A673 (cell line): ENCODE results near the gene SCARB1. TPM values are rescaled to one million over a fixed set of nuclear protein-coding genes. Genes with fewer than 3 reads are reported as not detected.

Experiments used
- BruUV-seq: library from RNA; stranded (reverse); fragments of 400-500 nt; replicated peaks from 2 replicates; lab custom pipeline; 2021; lab: Mats Ljungman, UMichigan
- CTCF ChIA-PET: fragments of 300-600 bp; sonication (Branson Sonifier 250); formaldehyde crosslinking; loops from one replicate; lab custom pipeline; 2022; ENCODE audit warnings: antibody characterized with exemption; lab: Charles Lee
- POLR2A ChIA-PET: fragments of 300-600 bp; sonication (Branson Sonifier 250); formaldehyde crosslinking; loops from one replicate; lab custom pipeline; 2022; ENCODE audit warnings: antibody characterized with exemption; ENCODE audit not compliant: low non-redundant PET; lab: Charles Lee
- DNase-seq: peaks from one replicate; pipeline ENCODE4 v3.0.0-alpha.2; 2015; ENCODE audit warnings: low spot score
- H3K27ac ChIP-seq: fragments of 200-600 bp; sonication (generic); 2 replicates; pipeline ENCODE4 v1.5.1; 2016; ENCODE audit warnings: mixed run types, low read depth, mild to moderate bottlenecking, mixed read lengths, antibody characterized with exemption, low read length; ENCODE audit not compliant: poor library complexity, severe bottlenecking
- H3K27me3 ChIP-seq: fragments of 200-600 bp; sonication (generic); replicated peaks from 2 replicates; pipeline ENCODE4 v1.6.1; 2017; ENCODE audit warnings: mixed run types, low read depth, mild to moderate bottlenecking, mixed read lengths, antibody characterized with exemption, low read length; ENCODE audit not compliant: insufficient read depth, poor library complexity
- H3K36me3 ChIP-seq: fragments of 200-600 bp; sonication (generic); 2 replicates; pipeline ENCODE4 v1.6.1; 2016; ENCODE audit warnings: mixed run types, mild to moderate bottlenecking, mixed read lengths, antibody characterized with exemption, low read length; ENCODE audit not compliant: insufficient read depth, poor library complexity, severe bottlenecking
- H3K4me1 ChIP-seq: fragments of 200-600 bp; sonication (generic); 2 replicates; pipeline ENCODE4 v1.6.1; 2017; ENCODE audit warnings: mixed run types, mild to moderate bottlenecking, mixed read lengths, antibody characterized with exemption, low read length; ENCODE audit not compliant: insufficient read depth, poor library complexity, severe bottlenecking
- H3K4me3 ChIP-seq: fragments of 200-600 bp; sonication (generic); 2 replicates; pipeline ENCODE4 v1.5.1; 2016; ENCODE audit warnings: low read depth, mixed run types, mild to moderate bottlenecking, mixed read lengths, low read length; ENCODE audit not compliant: poor library complexity, severe bottlenecking
- H3K9me3 ChIP-seq: fragments of 200-600 bp; sonication (generic); 2 replicates; pipeline ENCODE4 v1.6.1; 2016; ENCODE audit warnings: mixed run types, low read depth, mild to moderate bottlenecking, mixed read lengths, antibody characterized with exemption, low read length; ENCODE audit not compliant: poor library complexity, severe bottlenecking
- EZH2 ChIP-seq: fragments of 200-600 bp; sonication (generic); IDR thresholded peaks from 2 replicates; pipeline ENCODE4 v1.6.1; 2017; ENCODE audit warnings: borderline replicate concordance, low read depth, mild to moderate bottlenecking, mixed read lengths, antibody characterized with exemption, low read length; ENCODE audit not compliant: poor library complexity, severe bottlenecking
- intact Hi-C: fragments of 100-400 bp; cut with micrococcal nuclease; formaldehyde crosslinking; loops from one replicate; pipeline ENCODE4 v1.10.0; 2022; ENCODE audit not compliant: unreplicated experiment
- total RNA-seq: library from RNA; stranded (reverse); gene quantifications from 2 replicates; pipeline ENCODE4 v1.2.3, GENCODE V29; 2021
- TF ChIP-seq, protein P1 (sequence below): fragments of 300-800, 200-600 bp; sonication (generic); conservative IDR thresholded peaks from 2 replicates; pipeline ENCODE4 v1.5.1; 2017; ENCODE audit warnings: low read depth, mild to moderate bottlenecking, antibody characterized with exemption, low read length, moderate library complexity, mixed read lengths

Gene SCARB1
- total RNA-seq, 1 experiment from 2014 or later, result 74.6 TPM

DNA sequence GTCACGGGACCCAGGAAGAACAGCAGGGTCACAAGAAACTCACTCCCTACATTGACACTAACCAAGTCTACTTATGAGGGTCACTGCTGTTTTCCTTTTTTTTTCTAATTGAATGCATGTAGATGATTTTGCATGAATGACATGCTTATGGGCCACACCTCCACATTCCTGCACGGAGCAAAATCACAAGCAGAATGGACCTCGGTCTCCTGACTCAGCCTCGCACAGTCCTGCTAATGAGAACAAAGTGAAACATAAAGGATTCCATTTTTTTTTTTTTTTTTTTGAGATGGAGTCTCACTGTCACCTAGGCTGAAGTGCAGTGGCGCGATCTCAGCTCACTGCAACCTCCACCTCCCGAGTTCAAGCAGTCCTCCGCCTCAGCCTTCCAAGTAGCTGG is 12.3 kb downstream of the SCARB1 start:
- intact Hi-C loops, result no loop called here
- TF ChIP-seq, protein P1, sequence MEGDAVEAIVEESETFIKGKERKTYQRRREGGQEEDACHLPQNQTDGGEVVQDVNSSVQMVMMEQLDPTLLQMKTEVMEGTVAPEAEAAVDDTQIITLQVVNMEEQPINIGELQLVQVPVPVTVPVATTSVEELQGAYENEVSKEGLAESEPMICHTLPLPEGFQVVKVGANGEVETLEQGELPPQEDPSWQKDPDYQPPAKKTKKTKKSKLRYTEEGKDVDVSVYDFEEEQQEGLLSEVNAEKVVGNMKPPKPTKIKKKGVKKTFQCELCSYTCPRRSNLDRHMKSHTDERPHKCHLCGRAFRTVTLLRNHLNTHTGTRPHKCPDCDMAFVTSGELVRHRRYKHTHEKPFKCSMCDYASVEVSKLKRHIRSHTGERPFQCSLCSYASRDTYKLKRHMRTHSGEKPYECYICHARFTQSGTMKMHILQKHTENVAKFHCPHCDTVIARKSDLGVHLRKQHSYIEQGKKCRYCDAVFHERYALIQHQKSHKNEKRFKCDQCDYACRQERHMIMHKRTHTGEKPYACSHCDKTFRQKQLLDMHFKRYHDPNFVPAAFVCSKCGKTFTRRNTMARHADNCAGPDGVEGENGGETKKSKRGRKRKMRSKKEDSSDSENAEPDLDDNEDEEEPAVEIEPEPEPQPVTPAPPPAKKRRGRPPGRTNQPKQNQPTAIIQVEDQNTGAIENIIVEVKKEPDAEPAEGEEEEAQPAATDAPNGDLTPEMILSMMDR, result no peak
- TF ChIP-seq EZH2, result no peak
- Histone ChIP-seq H3K27ac (no peak overlapping the region), H3K4me3 (no peak overlapping the region), H3K9me3 (no peaks in the 10 kb centered on the region), H3K27me3 (no peaks in the 10 kb centered on the region), H3K4me1 (no peaks in the 10 kb centered on the region), H3K36me3 (no peaks in the 10 kb centered on the region)
- POLR2A ChIA-PET, result no interaction called here
- CTCF ChIA-PET, result no interaction called here
- no peak for DNase-seq
- BruUV-seq, result no TSS peak

DNA sequence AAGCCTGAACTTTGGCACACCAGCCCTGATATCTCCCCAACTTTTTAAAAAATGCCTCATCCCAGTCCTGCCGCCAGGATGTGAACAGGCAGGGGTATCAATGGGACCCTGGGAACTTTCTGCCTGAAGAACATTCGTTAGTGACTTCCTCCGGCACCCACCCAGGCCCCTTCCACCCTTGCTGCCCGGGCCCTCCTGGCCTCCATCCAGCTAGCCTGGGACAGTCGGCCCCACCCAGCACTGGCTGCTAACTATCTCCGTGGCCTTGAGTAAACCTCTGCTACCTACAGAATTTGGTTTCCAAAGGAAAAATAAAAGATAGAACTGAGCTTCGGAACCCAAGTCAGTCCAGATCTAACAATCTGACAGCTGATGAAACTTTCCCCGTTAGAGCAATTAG is 14.3 kb downstream of the SCARB1 start:
- ChIA-PET CTCF (no interaction called here), POLR2A (no interaction called here)
- H3K4me1 ChIP-seq, result no peaks in the 10 kb centered on the region
- no peak overlapping the region for H3K27ac ChIP-seq
- intact Hi-C loops, result no loop called here
- TF ChIP-seq EZH2, result no peak
- TF ChIP-seq, protein P1, result no peak
- H3K4me3 ChIP-seq, result no peak overlapping the region
- no TSS peak for BruUV-seq
- no peaks in the 10 kb centered on the region for H3K9me3 ChIP-seq
- no peaks in the 10 kb centered on the region for H3K36me3 ChIP-seq
- H3K27me3 ChIP-seq, result no peaks in the 10 kb centered on the region
- DNase-seq, result no peak

DNA sequence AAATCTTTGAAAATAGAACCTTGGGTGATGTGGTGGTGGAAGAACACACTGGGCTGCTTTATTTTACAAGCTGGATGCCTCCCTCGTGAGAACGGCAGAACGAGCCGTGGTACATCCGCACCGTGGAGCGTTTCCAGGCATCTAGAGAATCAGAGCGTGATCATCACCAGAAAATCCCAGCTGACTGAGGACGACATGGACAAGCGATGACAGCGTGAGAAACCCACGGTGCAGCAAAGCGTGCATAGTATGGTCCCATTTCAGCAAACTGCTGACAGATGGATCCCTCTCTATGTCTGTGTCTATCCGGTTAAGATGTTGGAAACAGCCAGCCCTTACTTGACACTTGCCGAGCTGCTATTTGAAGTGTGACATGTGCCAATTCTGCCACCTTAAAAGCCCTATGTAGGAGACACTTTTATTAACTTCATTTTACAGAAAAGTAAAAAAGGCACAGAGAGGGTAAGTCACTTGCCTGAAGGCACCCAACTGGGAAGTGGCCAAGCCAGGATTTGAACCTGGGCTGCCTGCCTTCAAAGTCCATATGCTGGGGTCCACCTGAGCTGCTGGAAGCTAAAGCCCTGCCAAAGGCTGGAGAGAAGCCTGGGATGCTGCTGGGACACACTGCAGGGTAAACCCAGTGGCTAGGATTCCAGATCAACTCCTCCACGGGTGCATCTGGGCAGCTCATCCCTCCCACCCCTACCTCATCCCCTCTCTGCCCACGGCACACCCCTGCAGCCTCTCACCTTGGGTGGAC is 14.9 kb downstream of the SCARB1 start:
- no peaks in the 10 kb centered on the region for H3K27me3 ChIP-seq
- CTCF ChIA-PET, result no interaction called here
- intact Hi-C loops, result no loop called here
- TF ChIP-seq EZH2, result no peak
- TF ChIP-seq, protein P1, result no peak
- no peak overlapping the region for H3K27ac ChIP-seq
- no peaks in the 10 kb centered on the region for H3K9me3 ChIP-seq
- POLR2A ChIA-PET, result no interaction called here
- DNase-seq, result no peak
- H3K36me3 ChIP-seq, result no peaks in the 10 kb centered on the region
- no TSS peak for BruUV-seq
- H3K4me1 ChIP-seq, result no peaks in the 10 kb centered on the region
- no peak overlapping the region for H3K4me3 ChIP-seq
